Measurements from ENCODE around the gene PPP1R14B. TPM values are rescaled to one million over a fixed set of nuclear protein-coding genes. Genes with fewer than 3 reads are reported as not detected.

Gene PPP1R14B, protein sequence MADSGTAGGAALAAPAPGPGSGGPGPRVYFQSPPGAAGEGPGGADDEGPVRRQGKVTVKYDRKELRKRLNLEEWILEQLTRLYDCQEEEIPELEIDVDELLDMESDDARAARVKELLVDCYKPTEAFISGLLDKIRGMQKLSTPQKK
- polyA plus RNA-seq (ENCODE audit: insufficient read length) = 56.4 TPM
- long read RNA-seq, donor 1, transcript PPP1R14B-201 (4 exons, 982 nt) = major isoform, 94 of 96 reads
- long read RNA-seq, donor 1, partial matches to known transcripts = 0 of 96 reads
- long read RNA-seq, donor 1, other reads (novel, unspliced or antisense) = 0 of 96 reads
- long read RNA-seq, donor 2, transcript PPP1R14B-201 (4 exons, 982 nt) = major isoform, 73 of 79 reads
- long read RNA-seq, donor 2, partial matches to known transcripts = 0 of 79 reads
- long read RNA-seq, donor 2, other reads (novel, unspliced or antisense) = 6 of 79 reads
- long read RNA-seq, donor 3, transcript PPP1R14B-201 (4 exons, 982 nt) = major isoform, 47 of 47 reads
- long read RNA-seq, donor 3, partial matches to known transcripts = 0 of 47 reads
- long read RNA-seq, donor 3, other reads (novel, unspliced or antisense) = 0 of 47 reads
- long read RNA-seq, donor 4, transcript PPP1R14B-201 (4 exons, 982 nt) = major isoform, 13 of 13 reads
- long read RNA-seq, donor 4, partial matches to known transcripts = 0 of 13 reads
- long read RNA-seq, donor 4, other reads (novel, unspliced or antisense) = 0 of 13 reads
- long read RNA-seq, donor 5, transcript PPP1R14B-201 (4 exons, 982 nt) = major isoform, 143 of 157 reads
- long read RNA-seq, donor 5, partial matches to known transcripts = 0 of 157 reads
- long read RNA-seq, donor 5, other reads (novel, unspliced or antisense) = 14 of 157 reads
- long read RNA-seq, donor 6, transcript PPP1R14B-201 (4 exons, 982 nt) = major isoform, 104 of 111 reads
- long read RNA-seq, donor 6, partial matches to known transcripts = 0 of 111 reads
- long read RNA-seq, donor 6, other reads (novel, unspliced or antisense) = 6 of 111 reads
- long read RNA-seq, donor 7, transcript PPP1R14B-201 (4 exons, 982 nt) = major isoform, 120 of 131 reads
- long read RNA-seq, donor 7, partial matches to known transcripts = 0 of 131 reads
- long read RNA-seq, donor 7, other reads (novel, unspliced or antisense) = 7 of 131 reads
- long read RNA-seq, donor 8, transcript PPP1R14B-201 (4 exons, 982 nt) = major isoform, 42 of 43 reads
- long read RNA-seq, donor 8, partial matches to known transcripts = 0 of 43 reads
- long read RNA-seq, donor 8, other reads (novel, unspliced or antisense) = 0 of 43 reads

DNA sequence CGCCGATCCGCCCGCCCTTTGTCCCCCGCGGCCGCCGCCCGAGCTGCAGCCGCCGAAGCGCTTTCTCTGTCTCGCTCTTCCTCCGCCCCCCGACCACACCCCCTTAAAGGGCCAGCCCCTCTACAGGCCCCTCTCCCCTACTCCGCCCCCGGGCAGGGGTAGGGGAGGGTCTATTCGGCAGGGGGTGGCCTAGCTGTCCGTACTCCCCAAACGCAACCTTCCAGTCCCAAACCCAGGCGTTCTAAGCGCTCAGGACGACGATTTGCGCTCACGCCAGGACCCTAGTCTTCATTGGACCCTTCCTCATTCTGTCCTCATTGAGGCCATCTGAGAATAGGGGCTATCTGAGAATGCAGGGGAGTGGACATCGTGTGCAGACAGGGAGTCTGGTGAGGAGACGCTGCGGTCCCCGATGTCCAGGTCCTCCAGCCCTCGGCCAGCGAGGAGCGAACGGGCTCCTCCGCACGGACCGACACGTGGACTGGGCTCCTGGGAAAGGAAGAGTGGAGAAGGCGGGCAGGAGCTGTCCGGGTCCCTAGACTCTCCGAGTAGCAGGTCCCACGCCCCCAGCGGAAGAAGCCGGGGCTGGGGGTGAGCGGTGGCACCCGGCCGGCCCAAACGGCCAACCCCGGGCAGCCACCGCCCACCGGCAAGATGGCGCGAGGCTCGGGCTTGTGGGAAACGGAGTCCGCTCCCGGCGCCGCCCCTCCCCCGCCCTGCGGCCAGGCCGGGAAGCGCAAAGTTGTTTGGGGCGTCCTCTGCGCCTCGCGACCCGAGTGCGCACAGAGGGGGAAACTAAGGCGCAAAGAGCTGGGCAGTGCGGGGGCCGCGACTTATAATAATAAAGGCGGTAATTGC is at the start of gene PPP1R14B:
TSS of gene PPP1R14B (minus strand) at position 73 of the 858 bp plus-strand sequence. CDS start 270 bp downstream, outside the sequence.
- DNase-seq = no peak

- DNase-seq = no peak
Observed at GRCh38 chr11:64296236-64296635, 49.5 kb upstream of the PPP1R14B start.

GRCh38 chr11:64295760-64296159 is 49.0 kb upstream of the PPP1R14B start:
- DNase-seq = no peak

DNA sequence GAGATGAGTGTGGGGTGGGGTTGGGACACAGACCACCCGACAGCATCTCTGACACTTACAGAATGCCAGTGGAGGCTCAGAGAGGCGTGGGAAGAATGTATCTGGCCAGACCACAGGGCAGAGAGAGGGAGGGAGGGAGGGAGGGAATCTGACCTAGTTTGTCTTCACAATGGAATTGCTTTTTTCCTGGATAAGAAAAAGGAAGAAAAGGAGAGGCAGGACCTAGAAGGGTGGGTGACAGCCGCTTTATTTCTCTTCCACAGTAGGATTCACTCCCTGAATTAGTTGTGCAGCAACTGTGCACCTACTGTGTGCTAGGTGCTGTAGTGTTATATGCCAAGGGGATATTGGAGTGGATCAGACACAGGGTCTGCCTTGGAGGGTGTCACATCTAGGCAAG is 48.0 kb upstream of the PPP1R14B start:
- DNase-seq = no peak

GRCh38 chr11:64292460-64293254 is 45.9 kb upstream of the PPP1R14B start:
- DNase-seq = no peak

- no peak for DNase-seq
Observed at GRCh38 chr11:64291752-64292459, 45.2 kb upstream of the PPP1R14B start.

DNA sequence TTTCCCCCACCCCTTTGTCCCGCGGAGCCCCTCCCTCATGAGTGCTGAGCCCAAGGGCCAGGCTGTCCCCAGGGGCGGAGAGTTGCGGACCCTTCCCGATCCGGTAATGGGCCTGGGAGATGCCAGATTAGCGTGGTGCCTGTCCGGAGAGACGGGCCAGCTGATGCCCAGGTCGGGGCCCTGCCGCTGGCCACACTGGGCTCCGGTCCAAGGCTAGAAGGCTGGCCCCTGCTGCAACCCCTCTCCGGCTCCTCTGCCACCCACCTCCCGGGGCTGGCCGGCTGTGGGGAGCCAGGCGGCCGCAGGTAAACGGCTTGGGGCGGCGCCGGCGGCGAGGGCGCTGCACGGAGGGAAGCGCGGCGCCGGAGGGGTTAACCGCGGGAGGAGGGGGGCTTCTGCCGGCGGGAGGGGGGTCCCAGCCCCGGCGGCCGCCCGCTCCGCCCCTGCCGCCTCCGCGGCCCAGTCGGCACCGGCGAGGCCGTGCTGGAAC is 44.6 kb upstream of the PPP1R14B start, which contains the start of gene KCNK4:
TSS of gene KCNK4 (plus strand) at position 41 of the 490 bp plus-strand sequence. CDS start 1,717 bp downstream, outside the sequence.
- DNase-seq = no peak

- no peak for DNase-seq
Observed at GRCh38 chr11:64290352-64291261, 43.9 kb upstream of the PPP1R14B start.

DNA sequence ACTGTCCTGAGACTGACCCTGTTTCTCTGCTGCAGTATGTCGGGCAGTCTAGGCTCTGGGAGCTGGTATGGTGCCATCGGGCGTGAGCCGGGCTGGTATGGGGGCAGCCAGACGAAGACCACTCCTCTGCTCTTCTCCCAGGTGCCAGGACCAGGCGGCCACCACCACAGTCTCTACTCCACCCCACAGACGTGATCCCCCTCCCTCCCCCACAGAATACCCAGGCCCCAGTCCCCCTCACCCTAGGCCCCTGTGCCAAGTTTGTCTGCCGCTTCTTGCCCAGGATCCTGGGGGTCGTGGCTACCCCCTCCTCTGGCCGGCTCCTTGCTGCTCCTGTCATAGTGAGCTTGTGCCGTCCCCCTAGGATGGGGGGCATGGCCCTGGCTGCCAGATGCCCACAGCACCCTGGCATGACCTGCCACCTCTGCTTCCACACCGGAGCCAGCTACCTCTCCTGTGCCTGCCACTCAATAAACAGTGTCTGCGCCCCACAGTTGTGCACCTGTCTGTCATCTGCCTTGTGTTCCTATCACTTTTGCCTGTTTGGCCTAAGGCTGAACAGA is 42.3 kb upstream of the PPP1R14B start:
- no peak for DNase-seq

DNA sequence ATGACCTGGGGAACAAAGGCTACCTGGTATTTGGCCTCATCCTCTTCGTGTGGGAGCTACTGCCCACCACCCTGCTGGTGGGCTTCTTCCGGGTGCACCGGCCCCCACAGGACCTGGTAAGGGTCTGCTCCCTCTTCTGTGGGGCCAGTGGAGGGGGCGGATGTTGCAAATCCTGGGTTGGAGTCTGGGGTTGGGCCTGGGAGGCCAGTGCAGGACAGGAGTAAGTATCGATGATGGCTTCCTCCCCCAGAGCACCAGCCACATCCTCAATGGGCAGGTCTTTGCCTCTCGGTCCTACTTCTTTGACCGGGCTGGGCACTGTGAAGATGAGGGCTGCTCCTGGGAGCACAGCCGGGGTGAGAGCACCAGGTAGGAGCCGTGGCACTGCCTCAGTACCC is 41.6 kb upstream of the PPP1R14B start:
- no peak for DNase-seq

- DNase-seq = no peak
Observed at GRCh38 chr11:64287676-64288352, 41.1 kb upstream of the PPP1R14B start.

DNA sequence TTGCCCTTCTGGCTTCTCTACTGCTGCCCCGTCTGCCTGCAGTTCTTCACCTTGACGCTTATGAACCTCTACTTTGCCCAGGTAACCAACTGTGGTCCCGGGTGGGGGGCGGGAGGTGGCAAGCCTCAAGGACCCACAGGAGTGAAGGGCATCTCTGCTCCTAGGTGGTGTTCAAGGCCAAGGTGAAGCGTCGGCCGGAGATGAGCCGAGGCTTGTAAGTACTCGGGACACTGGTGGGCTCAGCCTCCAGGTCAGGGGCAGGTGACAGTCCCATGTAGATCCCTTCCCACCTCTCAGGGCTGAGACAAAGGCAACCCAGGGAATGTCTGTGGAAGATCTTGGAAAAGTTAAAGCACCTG is 40.0 kb upstream of the PPP1R14B start:
- DNase-seq = no peak

GRCh38 chr11:64285885-64286800 is 39.4 kb upstream of the PPP1R14B start:
- DNase-seq = no peak

- peak; percentile 73 for DNase-seq
Observed at GRCh38 chr11:64284962-64285884, 38.5 kb upstream of the PPP1R14B start, which contains the start of gene GPR137. GPR137 (plus strand) TSS chr11:64285848; CDS start chr11:64286525, 677 bp downstream.

All from left kidney (tissue), 8 donors.